Large intestine (tissue), 3 donors: ENCODE measurements around the gene UNC79. TPM values are rescaled to one million over a fixed set of nuclear protein-coding genes. Genes with fewer than 3 reads are reported as not detected.

Source experiments
- DNase-seq, 2 donors: peaks; one replicate each; pipeline versions ENCODE4 v3.0.0 to v3.0.0-alpha.2; 2013
- H3K27ac ChIP-seq: one replicate; pipeline ENCODE4 v1.5.1; 2013; ENCODE audit warnings: low read length
- H3K27me3 ChIP-seq: 2 replicates; pipeline ENCODE4 v1.6.1; 2013; ENCODE audit warnings: low read length; ENCODE audit not compliant: control insufficient read depth, insufficient read depth
- H3K36me3 ChIP-seq: 2 replicates; pipeline ENCODE4 v1.6.1; 2013; ENCODE audit warnings: low read length; ENCODE audit not compliant: control insufficient read depth, insufficient read depth
- H3K4me1 ChIP-seq: one replicate; pipeline ENCODE4 v1.6.1; 2013; ENCODE audit warnings: low read length; ENCODE audit not compliant: control insufficient read depth, insufficient read depth
- H3K4me3 ChIP-seq: one replicate; pipeline ENCODE4 v1.5.1; 2013; ENCODE audit warnings: low read length
- H3K9me3 ChIP-seq: one replicate; pipeline ENCODE4 v1.6.1; 2013; ENCODE audit warnings: mild to moderate bottlenecking, low read depth, low read length, moderate library complexity; ENCODE audit not compliant: control insufficient read depth
- WGBS: methylation state at CpG from one replicate; pipeline ENCODE4 v1.1.5; 2013; ENCODE audit warnings: low lambda C conversion rate; ENCODE audit not compliant: insufficient coverage; 5-methylcytosine and 5-hydroxymethylcytosine counted together
- polyA plus RNA-seq: library from polyadenylated mRNA; unstranded; fragments of 120-200 nt; gene quantifications from one replicate; pipeline ENCODE4 v1.2.1, GENCODE V29; 2013

Gene UNC79
- polyA plus RNA-seq, 1 donor = 1.5 TPM

DNA sequence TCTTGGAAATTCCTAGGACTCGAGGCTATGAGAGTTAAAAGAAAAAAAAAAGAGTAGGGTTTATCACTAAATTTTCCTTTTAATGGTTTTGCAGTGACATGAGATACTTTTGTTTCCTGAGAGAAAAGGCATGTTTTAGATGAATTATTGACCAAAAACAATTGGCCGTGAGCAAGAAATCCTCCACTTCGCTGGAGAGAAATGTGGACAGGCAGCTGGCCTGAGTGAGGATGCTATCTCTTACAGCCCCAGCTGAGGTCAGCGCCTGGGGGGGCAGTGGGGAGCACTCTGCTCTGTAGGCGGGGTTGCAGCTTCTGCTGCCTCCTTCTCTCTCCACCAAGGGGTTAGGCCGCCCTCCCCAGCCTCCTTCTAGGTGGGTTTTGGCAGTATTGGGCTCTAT, 302.9 kb downstream of the UNC79 start:
- no peaks in the 10 kb centered on the region for H3K4me1 ChIP-seq
- H3K27ac ChIP-seq = no peak overlapping the region
- no peaks in the 10 kb centered on the region for H3K36me3 ChIP-seq
- H3K9me3 ChIP-seq = no peaks in the 10 kb centered on the region
- DNase-seq = no peak
- H3K27me3 ChIP-seq = no peaks in the 10 kb centered on the region
- WGBS = 40% methylated on average over 1 of the region's 6 CpGs
- H3K4me3 ChIP-seq = no peak overlapping the region

DNA sequence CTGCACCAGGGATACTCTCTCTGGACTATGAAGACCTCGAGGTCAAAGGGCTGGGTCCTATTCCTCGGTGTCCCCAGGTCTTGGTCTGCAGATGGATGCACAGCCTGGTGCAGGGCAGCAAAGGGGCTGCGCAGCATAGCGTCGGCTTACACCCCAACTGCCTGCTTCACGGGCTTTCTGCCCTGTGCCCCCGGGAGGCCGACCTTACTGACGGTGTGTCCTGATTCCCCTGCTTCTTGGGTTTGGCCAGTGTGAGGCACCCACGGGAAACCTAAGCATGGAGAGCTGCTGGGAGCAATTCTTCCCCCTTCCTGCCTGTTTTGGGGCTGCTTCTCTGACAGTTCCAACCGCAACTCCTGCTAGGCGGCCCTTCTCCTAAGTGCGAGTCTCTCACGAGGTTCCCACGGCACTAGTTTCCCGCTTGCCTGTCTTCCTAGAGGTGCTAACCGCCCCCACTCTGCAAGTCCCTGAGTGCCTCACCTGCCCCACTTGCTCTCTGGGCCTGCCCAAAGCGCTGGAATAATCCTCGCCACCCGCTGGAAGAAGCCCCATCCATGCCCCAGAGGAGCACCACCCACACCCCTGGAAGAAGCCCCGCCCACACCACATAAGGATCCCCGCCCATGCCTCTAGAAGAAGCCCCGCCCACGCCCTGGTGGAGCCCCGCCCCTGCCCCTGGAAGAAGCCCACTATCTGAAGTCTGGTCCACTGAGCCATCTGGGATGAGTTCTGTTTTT, 303.5 kb downstream of the UNC79 start:
- H3K27me3 ChIP-seq = no peaks in the 10 kb centered on the region
- H3K9me3 ChIP-seq = no peaks in the 10 kb centered on the region
- no peak overlapping the region for H3K4me3 ChIP-seq
- H3K36me3 ChIP-seq = no peaks in the 10 kb centered on the region
- no peak overlapping the region for H3K27ac ChIP-seq
- no CpG with 5 or more reads among the region's 25 CpGs for WGBS
- H3K4me1 ChIP-seq = no peaks in the 10 kb centered on the region
- DNase-seq = no peak

DNA sequence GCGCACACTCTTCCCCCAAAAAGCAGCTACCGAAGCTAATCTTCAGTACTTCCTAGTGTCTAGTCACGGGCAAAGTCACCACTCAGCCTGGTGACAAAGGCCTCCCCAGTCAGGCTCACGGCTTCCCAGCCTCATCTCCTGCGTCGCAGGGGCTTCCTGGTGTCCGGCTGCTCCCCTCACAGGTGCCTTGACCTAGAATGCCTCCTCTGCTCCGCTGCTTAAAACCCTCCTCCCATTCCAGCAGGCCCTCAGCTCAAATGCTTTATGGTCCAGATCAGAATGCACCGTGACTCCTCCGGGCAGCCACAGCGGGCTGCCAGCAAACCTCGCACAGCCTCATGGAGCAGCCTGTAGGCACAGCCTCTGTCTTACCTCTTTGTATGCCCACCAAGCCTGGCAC, 304.5 kb downstream of the UNC79 start:
- no CpG with 5 or more reads among the region's 12 CpGs for WGBS
- no peaks in the 10 kb centered on the region for H3K27me3 ChIP-seq
- no peak overlapping the region for H3K27ac ChIP-seq
- no peaks in the 10 kb centered on the region for H3K36me3 ChIP-seq
- no peak overlapping the region for H3K4me3 ChIP-seq
- H3K4me1 ChIP-seq = no peaks in the 10 kb centered on the region
- no peaks in the 10 kb centered on the region for H3K9me3 ChIP-seq
- no peak for DNase-seq

DNA sequence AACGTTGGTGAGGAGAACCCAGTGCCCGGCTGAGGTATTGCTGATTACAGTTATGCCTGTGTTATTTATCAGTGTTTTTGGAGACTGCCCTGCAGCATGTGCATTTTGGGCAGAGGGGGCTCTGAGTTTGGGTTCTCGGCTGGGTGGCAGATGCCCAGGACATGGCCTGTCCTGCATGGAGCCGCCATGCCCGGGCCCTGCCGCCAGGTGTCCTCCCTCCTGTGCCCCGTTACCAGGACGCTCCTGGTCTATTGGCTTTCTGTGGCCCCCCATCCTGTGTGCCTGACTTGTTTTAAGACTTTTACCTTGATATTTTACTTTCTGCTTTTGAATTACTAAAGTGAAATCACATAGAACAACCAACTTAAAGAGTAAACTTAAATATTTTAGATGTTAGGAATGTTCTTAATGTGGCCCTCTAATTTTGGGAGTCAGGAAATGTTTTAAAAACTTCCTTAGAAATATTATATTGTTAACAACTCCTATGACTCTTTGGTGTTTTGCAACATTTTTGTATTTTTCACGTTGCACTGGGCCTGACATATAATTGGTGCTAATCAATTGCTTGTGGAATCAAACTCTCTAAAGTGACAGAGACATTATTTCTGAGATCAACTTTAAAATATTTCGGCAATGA, 305.8 kb downstream of the UNC79 start:
- H3K27ac ChIP-seq = no peak overlapping the region
- no peaks in the 10 kb centered on the region for H3K9me3 ChIP-seq
- 73% methylated on average over 3 of the region's 10 CpGs for WGBS
- H3K4me1 ChIP-seq = no peaks in the 10 kb centered on the region
- DNase-seq = no peak
- H3K27me3 ChIP-seq = no peaks in the 10 kb centered on the region
- H3K36me3 ChIP-seq = no peaks in the 10 kb centered on the region
- no peak overlapping the region for H3K4me3 ChIP-seq

DNA sequence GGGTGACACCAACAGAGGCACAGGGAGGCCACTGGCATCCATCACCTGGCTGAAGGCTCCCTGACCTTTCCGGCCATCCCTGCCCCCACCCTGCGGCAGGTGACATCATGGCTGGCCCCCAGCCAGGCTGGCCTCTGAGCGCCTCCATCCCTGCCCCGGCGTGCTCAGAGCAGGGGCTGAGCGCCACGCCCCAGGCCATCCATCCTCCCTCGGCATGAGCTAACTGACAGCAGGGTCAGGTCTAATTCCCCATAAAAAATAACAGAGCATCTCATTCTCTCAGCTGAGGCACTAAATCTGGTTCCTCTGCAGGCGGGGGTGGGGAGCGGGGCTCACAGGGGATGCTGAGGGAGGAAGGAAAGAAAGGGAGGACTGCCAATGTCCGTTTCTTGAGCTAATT, 306.9 kb downstream of the UNC79 start:
- Histone ChIP-seq H3K4me1 (no peaks in the 10 kb centered on the region), H3K36me3 (no peaks in the 10 kb centered on the region), H3K27ac (no peak overlapping the region), H3K9me3 (no peaks in the 10 kb centered on the region), H3K27me3 (no peaks in the 10 kb centered on the region), H3K4me3 (no peak overlapping the region)
- DNase-seq = no peak
- WGBS = no CpG with 5 or more reads among the region's 11 CpGs

DNA sequence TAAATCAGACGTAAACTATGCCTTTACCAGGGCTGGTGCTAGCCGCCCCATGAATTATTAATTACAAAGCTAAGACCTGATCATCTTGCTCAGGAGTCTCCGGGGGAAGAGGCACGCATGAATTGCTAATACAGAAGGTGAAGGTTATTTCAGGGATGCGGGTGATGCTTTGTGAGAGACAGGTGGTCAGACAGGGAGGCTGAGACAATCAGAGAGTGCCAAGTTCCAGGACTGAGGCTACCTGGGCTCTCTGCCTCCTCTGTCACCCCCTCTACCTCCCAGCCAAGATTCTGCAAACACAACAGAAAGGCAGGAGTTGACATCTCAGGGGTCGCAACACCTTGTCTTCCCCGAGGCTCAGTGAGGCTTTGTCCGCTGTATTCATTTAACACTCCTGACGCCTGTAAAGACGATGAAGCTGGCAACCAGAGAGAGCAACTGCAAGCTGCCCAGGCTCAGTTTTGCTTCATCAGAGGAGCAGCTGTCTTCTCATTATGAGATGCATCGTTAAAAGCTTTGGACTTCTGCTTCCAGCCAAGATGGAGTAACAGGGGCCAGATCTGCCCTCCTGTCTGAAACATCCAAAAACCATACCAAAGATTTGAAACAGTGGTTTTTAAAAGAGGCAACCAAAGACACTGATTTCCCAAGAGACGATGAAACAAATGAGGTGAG, 311.0 kb downstream of the UNC79 start:
- H3K36me3 ChIP-seq = no peaks in the 10 kb centered on the region
- H3K27ac ChIP-seq = no peak overlapping the region
- no peaks in the 10 kb centered on the region for H3K4me1 ChIP-seq
- DNase-seq = no peak
- 100% methylated on average over 2 of the region's 12 CpGs for WGBS
- no peaks in the 10 kb centered on the region for H3K9me3 ChIP-seq
- H3K4me3 ChIP-seq = no peak overlapping the region
- H3K27me3 ChIP-seq = no peaks in the 10 kb centered on the region

DNA sequence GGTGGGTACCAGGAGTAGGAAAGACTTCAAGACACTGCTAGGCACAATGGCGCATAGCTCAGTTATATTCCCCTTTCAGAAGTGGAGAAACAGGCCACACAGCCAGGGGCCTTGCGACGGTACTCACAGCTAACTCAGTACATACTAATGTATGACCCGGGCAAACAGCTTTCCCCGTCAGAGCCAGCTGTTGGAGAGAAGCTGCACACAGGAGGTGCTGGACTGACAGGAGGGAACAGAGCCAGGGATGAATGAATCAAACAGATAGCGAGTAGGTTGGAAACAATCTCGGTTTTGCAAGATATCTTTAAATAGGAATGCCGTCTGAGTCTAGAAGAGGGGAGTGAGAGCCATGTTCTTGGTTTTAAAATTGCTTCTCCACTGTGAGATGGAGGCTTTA, 312.0 kb downstream of the UNC79 start:
- H3K9me3 ChIP-seq = no peaks in the 10 kb centered on the region
- no peak for DNase-seq
- H3K4me1 ChIP-seq = no peaks in the 10 kb centered on the region
- no peak overlapping the region for H3K4me3 ChIP-seq
- H3K27ac ChIP-seq = no peak overlapping the region
- H3K36me3 ChIP-seq = no peaks in the 10 kb centered on the region
- WGBS = no CpG with 5 or more reads among the region's 8 CpGs
- no peaks in the 10 kb centered on the region for H3K27me3 ChIP-seq

DNA sequence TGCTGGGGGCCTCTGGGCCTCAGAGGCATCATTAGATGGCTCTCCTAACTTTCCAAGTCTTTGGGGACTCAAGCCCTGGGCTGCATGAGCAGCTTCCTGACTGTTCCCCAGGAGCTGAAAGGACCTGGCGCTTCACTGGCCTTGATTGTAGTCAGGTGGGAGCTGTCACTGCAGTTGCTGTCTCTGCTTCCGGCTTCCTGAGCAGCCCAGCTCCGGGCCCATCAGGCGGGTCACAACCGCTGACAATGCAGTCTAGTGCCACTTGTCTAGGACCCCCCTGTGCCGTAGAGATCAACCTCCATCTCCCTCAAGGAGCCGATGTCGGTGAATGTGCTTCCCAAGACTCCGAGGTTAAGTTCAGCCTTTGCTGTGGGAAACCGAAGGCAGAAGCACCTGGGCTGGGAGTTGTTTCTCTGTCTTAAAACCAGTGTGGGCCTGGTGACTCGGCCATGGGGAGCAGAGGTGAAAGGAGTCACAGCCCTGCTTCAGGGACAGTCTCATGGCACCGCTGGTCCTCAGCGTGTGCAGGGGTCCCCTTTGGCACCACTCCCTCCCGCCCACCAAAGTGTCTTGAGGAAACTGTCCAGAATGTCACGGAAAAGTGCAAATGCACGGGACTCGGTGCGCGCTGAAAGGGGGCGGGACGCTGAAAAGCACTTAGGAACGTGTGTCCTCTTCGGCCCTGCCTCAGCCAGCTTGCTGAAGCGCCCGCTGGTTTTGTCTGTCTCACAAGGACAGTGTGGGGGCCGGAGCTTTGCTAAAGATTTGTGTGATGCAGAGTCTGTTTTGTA, 312.7 kb downstream of the UNC79 start:
- Histone ChIP-seq H3K9me3 (no peaks in the 10 kb centered on the region), H3K27me3 (no peaks in the 10 kb centered on the region), H3K27ac (no peak overlapping the region), H3K4me1 (no peaks in the 10 kb centered on the region), H3K4me3 (no peak overlapping the region), H3K36me3 (no peaks in the 10 kb centered on the region)
- WGBS = no CpG with 5 or more reads among the region's 26 CpGs
- no peak for DNase-seq

DNA sequence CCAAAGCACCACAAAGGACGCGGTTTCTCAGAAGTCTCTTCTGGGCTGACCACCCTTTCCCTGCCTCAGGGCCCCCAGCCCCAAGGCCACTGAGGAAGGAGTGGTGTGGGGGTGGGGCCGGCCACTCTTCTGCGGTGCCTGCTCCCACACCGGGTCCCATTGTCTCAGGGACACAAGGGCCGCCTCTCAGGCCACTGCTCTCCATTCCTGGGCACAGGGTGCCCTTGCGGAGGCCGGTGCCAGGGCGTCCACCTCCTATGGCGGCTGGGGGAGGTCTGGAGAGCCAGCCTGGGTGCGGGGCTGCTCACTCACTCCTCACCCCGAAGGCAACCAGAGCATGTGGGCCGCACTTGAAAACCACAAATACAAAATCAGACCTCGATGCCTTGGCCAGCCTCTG, 313.4 kb downstream of the UNC79 start:
- no peak overlapping the region for H3K4me3 ChIP-seq
- DNase-seq = no peak
- H3K27me3 ChIP-seq = no peaks in the 10 kb centered on the region
- H3K9me3 ChIP-seq = no peaks in the 10 kb centered on the region
- no peak overlapping the region for H3K27ac ChIP-seq
- no CpG with 5 or more reads among the region's 14 CpGs for WGBS
- H3K4me1 ChIP-seq = no peaks in the 10 kb centered on the region
- H3K36me3 ChIP-seq = no peaks in the 10 kb centered on the region

DNA sequence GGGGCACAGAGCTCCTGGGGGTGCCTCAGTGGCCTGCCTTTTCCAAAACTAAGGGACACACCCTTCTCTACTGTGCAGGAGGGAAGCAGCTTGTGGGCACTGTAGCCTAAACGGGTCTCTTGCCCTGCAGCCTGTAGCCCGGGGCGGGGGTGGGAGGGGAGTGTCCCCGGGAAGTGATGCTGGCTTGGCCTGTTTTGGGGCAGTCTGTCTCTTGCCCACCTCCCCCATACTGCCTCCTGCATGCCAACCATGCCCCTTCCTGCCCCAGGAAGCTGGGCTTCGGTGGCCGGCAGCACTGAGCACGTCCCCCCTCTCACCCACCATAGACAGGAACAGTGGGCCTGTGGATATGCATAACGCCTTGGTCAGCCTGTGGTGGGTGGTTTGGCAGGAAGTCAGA, 314.1 kb downstream of the UNC79 start:
- Histone ChIP-seq H3K4me1 (no peaks in the 10 kb centered on the region), H3K27me3 (no peaks in the 10 kb centered on the region), H3K36me3 (no peaks in the 10 kb centered on the region), H3K9me3 (no peaks in the 10 kb centered on the region), H3K4me3 (no peak overlapping the region), H3K27ac (no peak overlapping the region)
- DNase-seq = no peak
- WGBS = no CpG with 5 or more reads among the region's 8 CpGs
